ENCODE measurements around the gene MTHFR. TPM values are rescaled to one million over a fixed set of nuclear protein-coding genes. Genes with fewer than 3 reads are reported as not detected.

MTHFR gene
- total and polyA plus RNA-seq, 12 donors: 8.1 to 82.4 (median 31.1) TPM

DNA sequence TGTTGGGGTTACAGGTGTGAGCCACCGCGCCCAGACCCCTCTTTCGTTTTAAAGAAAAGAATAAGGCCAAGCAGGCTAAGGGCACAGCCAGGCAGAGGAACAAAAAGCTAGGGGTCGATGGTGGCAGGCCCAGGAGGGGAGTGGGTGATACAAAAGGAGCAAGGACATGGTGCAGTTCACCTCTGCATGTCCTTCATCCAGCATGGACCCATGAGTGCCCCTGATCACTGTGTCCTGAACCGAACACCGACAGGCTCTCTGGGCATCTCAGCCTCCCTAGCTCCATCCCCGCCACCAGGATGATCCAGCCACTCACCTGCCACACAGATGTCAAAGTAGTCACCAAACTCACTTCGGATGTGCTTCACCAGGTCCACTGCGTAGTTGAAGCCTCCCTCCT lies 5.9 kb downstream of the MTHFR start:
- Histone ChIP-seq H3K9me3 (replicated peaks in 1 of 3) (no peaks in the 10 kb centered on the region), H3K27ac (peak overlapping the region in 2 of 5 donors; percentile 25 to 40), H3K4me3 (no peak overlapping the region), H3K4me1 (replicated peaks in 1 of 2) (peaks cover 36 to 68% of the 10 kb centered on the region in 2 donors), H3K36me3 (replicated peaks in 1 of 2) (peaks cover 0 to 54% of the 10 kb centered on the region in 2 donors), H3K27me3 (no peaks in the 10 kb centered on the region)
- TF ChIP-seq POLR2A (IDR thresholded peaks at IDR 0.05): no peak
- TF ChIP-seq, protein P1, sequence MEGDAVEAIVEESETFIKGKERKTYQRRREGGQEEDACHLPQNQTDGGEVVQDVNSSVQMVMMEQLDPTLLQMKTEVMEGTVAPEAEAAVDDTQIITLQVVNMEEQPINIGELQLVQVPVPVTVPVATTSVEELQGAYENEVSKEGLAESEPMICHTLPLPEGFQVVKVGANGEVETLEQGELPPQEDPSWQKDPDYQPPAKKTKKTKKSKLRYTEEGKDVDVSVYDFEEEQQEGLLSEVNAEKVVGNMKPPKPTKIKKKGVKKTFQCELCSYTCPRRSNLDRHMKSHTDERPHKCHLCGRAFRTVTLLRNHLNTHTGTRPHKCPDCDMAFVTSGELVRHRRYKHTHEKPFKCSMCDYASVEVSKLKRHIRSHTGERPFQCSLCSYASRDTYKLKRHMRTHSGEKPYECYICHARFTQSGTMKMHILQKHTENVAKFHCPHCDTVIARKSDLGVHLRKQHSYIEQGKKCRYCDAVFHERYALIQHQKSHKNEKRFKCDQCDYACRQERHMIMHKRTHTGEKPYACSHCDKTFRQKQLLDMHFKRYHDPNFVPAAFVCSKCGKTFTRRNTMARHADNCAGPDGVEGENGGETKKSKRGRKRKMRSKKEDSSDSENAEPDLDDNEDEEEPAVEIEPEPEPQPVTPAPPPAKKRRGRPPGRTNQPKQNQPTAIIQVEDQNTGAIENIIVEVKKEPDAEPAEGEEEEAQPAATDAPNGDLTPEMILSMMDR (IDR thresholded peaks at IDR 0.05): no peak
- intact Hi-C loops (cut with DNase I): no loop called here
- WGBS, 4 donors: 95 to 98% (median 95%) methylated on average over 9 of the region's 9 CpGs
- DNase-seq: peak in 2 of 7 donors; percentile 13 to 15

DNA sequence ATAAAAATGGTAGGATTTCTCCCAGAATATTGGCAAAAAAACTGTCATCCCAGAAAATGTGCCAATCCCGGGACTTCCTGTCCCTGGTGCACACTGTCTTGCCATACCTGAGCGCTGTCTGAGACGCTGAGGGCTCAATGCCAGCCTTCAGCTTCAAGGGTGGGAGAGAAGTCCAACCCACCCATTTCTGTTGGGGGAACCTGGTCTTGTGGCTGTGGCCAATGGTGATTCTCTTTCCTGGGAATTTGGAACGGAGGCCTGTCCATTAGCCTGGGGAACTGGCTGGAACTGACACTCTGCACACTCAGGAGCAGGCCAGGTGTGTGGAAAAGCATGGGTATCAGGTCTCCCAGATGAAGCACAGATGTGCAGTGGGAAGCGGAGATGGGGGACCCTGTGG lies 6.7 kb downstream of the MTHFR start:
- Histone ChIP-seq H3K27me3 (no peaks in the 10 kb centered on the region), H3K27ac (no peak overlapping the region), H3K4me3 (no peak overlapping the region), H3K4me1 (replicated peaks in 1 of 2) (peaks cover 28 to 60% of the 10 kb centered on the region in 2 donors), H3K36me3 (replicated peaks in 1 of 2) (peaks cover 0 to 62% of the 10 kb centered on the region in 2 donors), H3K9me3 (replicated peaks in 1 of 3) (no peaks in the 10 kb centered on the region)
- TF ChIP-seq POLR2A (IDR thresholded peaks at IDR 0.05): no peak
- TF ChIP-seq, protein P1 (IDR thresholded peaks at IDR 0.05): no peak
- intact Hi-C loops (cut with DNase I): no loop called here
- WGBS, 4 donors: 96 to 100% (median 96%) methylated on average over 5 of the region's 5 CpGs
- peak in 2 of 7 donors; percentile 14 for DNase-seq

DNA sequence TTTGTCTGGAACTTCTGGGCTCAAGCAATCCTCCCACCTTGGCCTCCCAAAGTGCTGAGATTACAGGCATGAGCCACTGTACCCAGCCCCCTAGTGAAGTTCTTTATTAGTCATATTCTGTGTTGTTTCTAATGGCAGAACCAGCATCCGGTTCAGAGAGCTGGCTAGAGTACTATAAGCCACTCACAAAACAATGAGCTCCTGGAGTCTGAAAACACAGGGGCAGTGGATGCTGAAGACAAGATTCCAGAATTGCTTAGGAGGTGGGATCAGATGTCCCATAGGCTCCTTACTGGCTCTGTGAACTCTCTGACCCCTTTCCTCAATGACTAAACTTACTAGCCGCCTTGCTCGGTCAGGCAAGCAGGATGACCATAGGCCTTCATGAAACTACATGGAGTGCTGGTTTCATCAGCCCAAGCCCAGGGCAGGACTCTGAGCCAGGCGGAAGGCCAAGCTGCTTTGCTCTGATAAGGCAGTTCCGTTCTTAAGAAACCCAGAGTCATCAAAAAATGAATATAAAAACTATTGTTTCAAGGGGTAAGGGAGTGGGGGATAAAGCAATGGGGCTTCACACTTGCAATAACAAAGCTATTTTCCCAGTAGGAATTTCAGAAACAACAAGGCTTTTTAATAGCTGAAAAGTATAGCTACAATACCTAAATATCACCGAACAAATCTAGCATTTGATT lies 8.1 kb downstream of the MTHFR start:
- 56 to 77% (median 65%) methylated on average over 6 of the region's 6 CpGs for WGBS, 4 donors
- intact Hi-C loops (cut with DNase I): no loop called here
- H3K27ac ChIP-seq: peak overlapping the region; percentile 39 to 83 (median 66)
- TF ChIP-seq, protein P1 (IDR thresholded peaks at IDR 0.05): no peak
- no peak for TF ChIP-seq POLR2A (IDR thresholded peaks at IDR 0.05)
- no peak overlapping the region for H3K4me3 ChIP-seq
- H3K36me3 ChIP-seq (replicated peaks in 1 of 2): peaks cover 0 to 75% of the 10 kb centered on the region in 2 donors
- no peaks in the 10 kb centered on the region for H3K27me3 ChIP-seq
- peak in 5 of 7 donors; percentile 60 to 91 (median 80) for DNase-seq
- peaks cover 14 to 54% of the 10 kb centered on the region in 2 donors for H3K4me1 ChIP-seq (replicated peaks in 1 of 2)
- no peaks in the 10 kb centered on the region for H3K9me3 ChIP-seq (replicated peaks in 1 of 3)

DNA sequence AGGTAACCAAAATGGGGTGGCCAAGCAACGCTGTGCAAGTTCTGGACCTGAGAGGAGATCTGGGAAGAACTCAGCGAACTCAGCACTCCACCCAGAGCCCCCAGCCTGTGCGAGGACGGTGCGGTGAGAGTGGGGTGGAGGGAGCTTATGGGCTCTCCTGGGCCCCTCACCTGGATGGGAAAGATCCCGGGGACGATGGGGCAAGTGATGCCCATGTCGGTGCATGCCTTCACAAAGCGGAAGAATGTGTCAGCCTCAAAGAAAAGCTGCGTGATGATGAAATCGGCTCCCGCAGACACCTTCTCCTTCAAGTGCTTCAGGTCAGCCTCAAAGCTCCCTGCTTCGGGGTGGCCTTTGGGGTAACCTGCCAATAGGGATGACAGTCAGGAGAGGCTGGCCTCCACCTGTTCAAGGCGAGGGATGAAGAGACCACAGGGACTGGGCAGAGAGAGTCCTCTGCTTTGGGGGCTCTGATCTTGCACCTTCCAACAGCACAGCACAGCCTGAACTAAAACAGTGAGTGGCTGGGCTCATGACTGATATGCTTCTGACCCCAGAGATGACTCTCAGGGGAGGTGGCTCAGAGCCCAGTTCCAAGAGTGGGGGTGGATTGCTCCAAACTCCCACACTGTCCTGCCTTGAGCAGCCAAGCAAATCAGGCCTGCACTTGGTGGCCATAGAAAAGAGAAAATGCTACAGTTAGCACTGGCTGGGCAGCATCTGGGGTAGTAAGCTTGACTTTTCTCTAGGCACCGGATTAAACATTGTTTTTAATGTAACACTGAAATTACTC lies 9.5 kb downstream of the MTHFR start:
- intact Hi-C loops (cut with DNase I): no loop called here
- no peak for TF ChIP-seq POLR2A (IDR thresholded peaks at IDR 0.05)
- TF ChIP-seq, protein P1 (IDR thresholded peaks at IDR 0.05): no peak
- Histone ChIP-seq H3K4me3 (no peak overlapping the region), H3K9me3 (replicated peaks in 1 of 3) (no peaks in the 10 kb centered on the region), H3K4me1 (replicated peaks in 1 of 2) (peaks cover 11 to 51% of the 10 kb centered on the region in 2 donors), H3K36me3 (replicated peaks in 1 of 2) (peaks cover 0 to 79% of the 10 kb centered on the region in 2 donors), H3K27me3 (no peaks in the 10 kb centered on the region), H3K27ac (peak overlapping the region in 3 of 5 donors; percentile 16 to 83 (median 70))
- peak in 5 of 7 donors; percentile 50 to 78 (median 71) for DNase-seq
- WGBS, 4 donors: 88 to 93% (median 91%) methylated on average over 13 to 15 of the region's 15 CpGs

Measured in adrenal gland (tissue), 12 donors.